Endothelial cell of umbilical vein (primary cell): ENCODE results near the gene ZBTB9. TPM values are rescaled to one million over a fixed set of nuclear protein-coding genes. Genes with fewer than 3 reads are reported as not detected.

Experiments used
- BruUV-seq: library from RNA; stranded (reverse); fragments of 400-500 nt; replicated peaks from 2 replicates; lab custom pipeline; 2021; lab: Mats Ljungman, UMichigan
- CTCF ChIA-PET: fragments of 300-600, 350-600 bp; sonication (Branson Sonifier 250); formaldehyde crosslinking; loops from one replicate; lab custom pipeline; 2021; ENCODE audit warnings: antibody characterized with exemption, inconsistent platforms; lab: Charles Lee
- POLR2A ChIA-PET: fragments of 300-600, 350-600 bp; sonication (Branson Sonifier 250); formaldehyde crosslinking; loops from one replicate; lab custom pipeline; 2021; ENCODE audit warnings: antibody characterized with exemption, inconsistent platforms; lab: Charles Lee
- DNase-seq: peaks from one replicate; pipeline ENCODE4 v3.0.0-alpha.2; 2011; ENCODE audit warnings: low read depth, low spot score
- FAIRE-seq: peaks from 2 replicates; lab custom pipeline; 2011; peaks lifted over from hg19 to GRCh38; lab: Jason Lieb, UNC
- H2AFZ ChIP-seq: 2 replicates; pipeline ENCODE4 v1.6.0; 2012; ENCODE audit warnings: low read depth, low read length, control low read depth, inconsistent platforms
- H3K27ac ChIP-seq: 2 replicates; pipeline ENCODE4 v1.5.1; 2011; ENCODE audit warnings: low read depth, mild to moderate bottlenecking, control low read depth, low read length, moderate library complexity; ENCODE audit not compliant: insufficient read depth
- H3K27me3 ChIP-seq, 2 experiments: 2 replicates each; pipeline versions ENCODE4 v1.6.0 to v1.6.1; 2011; ENCODE audit warnings: low read length in 2 of 2, mixed read lengths in 1 of 2; ENCODE audit not compliant: control insufficient read depth in 2 of 2, insufficient read depth in 2 of 2
- H3K36me3 ChIP-seq, 2 experiments: 2 replicates in 1 of 2; 3 replicates in 1 of 2; pipeline ENCODE4 v1.5.1; 2011; ENCODE audit warnings: low read length in 2 of 2, mild to moderate bottlenecking in 1 of 2, moderate library complexity in 1 of 2; ENCODE audit not compliant: control insufficient read depth in 2 of 2, insufficient read depth in 2 of 2; ENCODE audit errors: extremely low read depth in 1 of 2
- H3K4me1 ChIP-seq: 3 replicates; pipeline ENCODE4 v1.5.1; 2011; ENCODE audit warnings: mild to moderate bottlenecking, low read length; ENCODE audit not compliant: control insufficient read depth, insufficient read depth; ENCODE audit errors: extremely low read depth
- H3K4me2 ChIP-seq: 2 replicates; pipeline ENCODE4 v1.6.1; 2011; ENCODE audit warnings: low read length, control low read depth, mixed read lengths; ENCODE audit not compliant: insufficient read depth
- H3K4me3 ChIP-seq, 3 experiments: fragments of 200-600 bp in 1 of 3; sonication (generic), shearing (Covaris generic) in 1 of 3; replicated peaks in 1 of 3; 2 replicates each; pipeline ENCODE4 v1.5.1; 2011 to 2016; ENCODE audit warnings: control low read depth in 3 of 3, low read length in 3 of 3, mild to moderate bottlenecking in 2 of 3, inconsistent platforms in 1 of 3, low read depth in 1 of 3, moderate library complexity in 1 of 3; ENCODE audit not compliant: insufficient read depth in 1 of 3
- H3K79me2 ChIP-seq: 2 replicates; pipeline ENCODE4 v1.6.0; 2012; ENCODE audit warnings: low read length, inconsistent platforms; ENCODE audit not compliant: control insufficient read depth, insufficient read depth
- H3K9ac ChIP-seq: replicated peaks from 2 replicates; pipeline ENCODE3; 2011; ENCODE audit warnings: low read length, control low read depth; ENCODE audit not compliant: insufficient read depth; ENCODE audit errors: extremely low read depth
- H3K9me1 ChIP-seq: replicated peaks from 3 replicates; pipeline ENCODE4 v1.6.0; 2011; ENCODE audit warnings: mild to moderate bottlenecking, low read length; ENCODE audit not compliant: control insufficient read depth, insufficient read depth; ENCODE audit errors: extremely low read depth
- H3K9me3 ChIP-seq: replicated peaks from 2 replicates; pipeline ENCODE4 v1.5.1; 2012; ENCODE audit warnings: low read length, inconsistent platforms; ENCODE audit not compliant: control insufficient read depth, insufficient read depth
- H4K20me1 ChIP-seq: replicated peaks from 2 replicates; pipeline ENCODE3; 2011; ENCODE audit warnings: mild to moderate bottlenecking, low read length; ENCODE audit not compliant: control insufficient read depth, insufficient read depth; ENCODE audit errors: extremely low read depth
- EZH2 ChIP-seq: IDR thresholded peaks from 2 replicates; pipeline ENCODE4 v1.6.1; 2012; ENCODE audit warnings: borderline replicate concordance, low read depth, mild to moderate bottlenecking, moderate library complexity, low read length, inconsistent platforms; ENCODE audit not compliant: severe bottlenecking
- FOS ChIP-seq: IDR thresholded peaks from 2 replicates; pipeline ENCODE4 v1.6.1; 2011; ENCODE audit warnings: mild to moderate bottlenecking, low read length, moderate library complexity, borderline replicate concordance; ENCODE audit not compliant: insufficient read depth
- GATA2 ChIP-seq: IDR thresholded peaks from 2 replicates; pipeline ENCODE4 v1.7.0; 2011; ENCODE audit warnings: low read depth, mild to moderate bottlenecking, moderate library complexity, mixed read lengths, low read length; ENCODE audit not compliant: insufficient read length, insufficient read depth
- JUN ChIP-seq: IDR thresholded peaks from 2 replicates; pipeline ENCODE4 v1.6.1; 2011; ENCODE audit warnings: borderline replicate concordance, low read depth; ENCODE audit not compliant: insufficient read length, insufficient read depth
- MYC ChIP-seq: IDR thresholded peaks from one replicate; pipeline ENCODE4 v1.6.1; 2011; ENCODE audit warnings: mild to moderate bottlenecking, low read depth, low read length
- POLR2A ChIP-seq: IDR thresholded peaks from 2 replicates; pipeline ENCODE4 v1.6.1; 2012; ENCODE audit warnings: low read depth, mild to moderate bottlenecking, control low read depth, low read length
- POLR2AphosphoS5 ChIP-seq: IDR thresholded peaks from 2 replicates; pipeline ENCODE4 v1.6.1; 2012; ENCODE audit warnings: low read depth, mild to moderate bottlenecking, control low read depth, low read length, moderate library complexity; ENCODE audit not compliant: insufficient read depth
- dilution Hi-C: fragments of 300-500 bp; cut with MboI; formaldehyde crosslinking; loops from one replicate; pipeline ENCODE4 v1.15.0; 2019; ENCODE audit warnings: low sequenced_read_pairs; ENCODE audit not compliant: extremely low pct_ligation_motif_present
- intact Hi-C: fragments of 100-400 bp; cut with micrococcal nuclease; formaldehyde crosslinking; loops from one replicate; pipeline ENCODE4 v1.10.0; 2022
- polyA plus RNA-seq, 4 experiments: library from polyadenylated mRNA; depleted of rRNA in 3 of 4; stranded (reverse) in 3 of 4; unstranded in 1 of 4; fragments of >200 nt; gene quantifications; 2 replicates each; pipeline versions ENCODE4 v1.2.1 to v1.2.3, GENCODE V29; 2011 to 2012; ENCODE audit warnings: missing spikeins in 1 of 4
- total RNA-seq: library from RNA; stranded (reverse); gene quantifications from 2 replicates; pipeline ENCODE4 v1.2.3, GENCODE V29; 2021
- TF ChIP-seq, protein P1 (sequence below), 2 donors: IDR thresholded peaks; 1 replicate in 1 of 2; 2 replicates in 1 of 2; pipeline ENCODE4 v1.5.1; 2011; ENCODE audit warnings: low read length in 2 of 2, mild to moderate bottlenecking in 2 of 2, moderate library complexity in 2 of 2, control low read depth in 1 of 2, inconsistent platforms in 1 of 2, low read depth in 1 of 2; ENCODE audit not compliant: insufficient read depth in 1 of 2; ENCODE audit errors: extremely low read depth in 1 of 2
- TF ChIP-seq, protein P2 (sequence below): IDR thresholded peaks from 2 replicates; pipeline ENCODE4 v1.6.1; 2011; ENCODE audit not compliant: insufficient read depth, insufficient read length

The ZBTB9 gene
- total and polyA plus RNA-seq, 2 donors (not counting 3 experiments of a cell fraction or from before 2014, with no cell fraction given): 4.7 to 8.0 TPM

DNA sequence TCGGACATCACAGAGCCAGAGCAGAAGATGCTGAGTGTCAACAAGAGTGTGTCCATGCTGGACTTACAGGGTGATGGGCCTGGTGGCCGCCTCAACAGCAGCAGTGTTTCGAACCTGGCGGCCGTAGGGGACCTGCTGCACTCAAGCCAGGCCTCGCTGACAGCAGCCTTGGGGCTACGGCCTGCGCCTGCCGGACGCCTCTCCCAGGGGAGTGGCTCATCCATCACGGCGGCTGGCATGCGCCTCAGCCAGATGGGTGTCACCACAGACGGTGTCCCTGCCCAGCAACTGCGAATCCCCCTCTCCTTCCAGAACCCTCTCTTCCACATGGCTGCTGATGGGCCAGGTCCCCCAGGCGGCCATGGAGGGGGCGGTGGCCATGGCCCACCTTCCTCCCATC lies 11.4 kb upstream of the ZBTB9 start:
- POLR2A ChIA-PET: no interaction called here
- Histone ChIP-seq H4K20me1 (no peaks in the 10 kb centered on the region), H2AFZ (no peak overlapping the region), H3K9me3 (no peaks in the 10 kb centered on the region), H3K79me2 (no peaks in the 10 kb centered on the region), H3K4me2 (no peak overlapping the region), H3K9me1 (no peaks in the 10 kb centered on the region), H3K9ac (no peak overlapping the region), H3K4me3 (no peak overlapping the region), H3K27ac (no peak overlapping the region), H3K36me3 (peaks cover 0 to 24% of the 10 kb centered on the region in 2 experiments), H3K4me1 (no peaks in the 10 kb centered on the region), H3K27me3 (no peaks in the 10 kb centered on the region)
- dilution Hi-C loops: no loop called here
- CTCF ChIA-PET: interaction anchor here (0.6 kb wide), 1 partner anchor 603 kb away, joined by 3 read pairs; no protein-coding TSS in a partner anchor
- BruUV-seq: no TSS peak
- DNase-seq (no peak), FAIRE-seq (no peak)
- TF ChIP-seq POLR2A: no peak
- TF ChIP-seq FOS: no peak
- TF ChIP-seq JUN: no peak
- TF ChIP-seq, protein P1, sequence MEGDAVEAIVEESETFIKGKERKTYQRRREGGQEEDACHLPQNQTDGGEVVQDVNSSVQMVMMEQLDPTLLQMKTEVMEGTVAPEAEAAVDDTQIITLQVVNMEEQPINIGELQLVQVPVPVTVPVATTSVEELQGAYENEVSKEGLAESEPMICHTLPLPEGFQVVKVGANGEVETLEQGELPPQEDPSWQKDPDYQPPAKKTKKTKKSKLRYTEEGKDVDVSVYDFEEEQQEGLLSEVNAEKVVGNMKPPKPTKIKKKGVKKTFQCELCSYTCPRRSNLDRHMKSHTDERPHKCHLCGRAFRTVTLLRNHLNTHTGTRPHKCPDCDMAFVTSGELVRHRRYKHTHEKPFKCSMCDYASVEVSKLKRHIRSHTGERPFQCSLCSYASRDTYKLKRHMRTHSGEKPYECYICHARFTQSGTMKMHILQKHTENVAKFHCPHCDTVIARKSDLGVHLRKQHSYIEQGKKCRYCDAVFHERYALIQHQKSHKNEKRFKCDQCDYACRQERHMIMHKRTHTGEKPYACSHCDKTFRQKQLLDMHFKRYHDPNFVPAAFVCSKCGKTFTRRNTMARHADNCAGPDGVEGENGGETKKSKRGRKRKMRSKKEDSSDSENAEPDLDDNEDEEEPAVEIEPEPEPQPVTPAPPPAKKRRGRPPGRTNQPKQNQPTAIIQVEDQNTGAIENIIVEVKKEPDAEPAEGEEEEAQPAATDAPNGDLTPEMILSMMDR (IDR thresholded peaks at IDR 0.05; ENCODE audit: extremely low read depth in 1 of 2, insufficient read depth in 1 of 2, low read depth in 1 of 2, low read length in 2 of 2): no peak
- TF ChIP-seq, protein P2, sequence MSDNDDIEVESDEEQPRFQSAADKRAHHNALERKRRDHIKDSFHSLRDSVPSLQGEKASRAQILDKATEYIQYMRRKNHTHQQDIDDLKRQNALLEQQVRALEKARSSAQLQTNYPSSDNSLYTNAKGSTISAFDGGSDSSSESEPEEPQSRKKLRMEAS: no peak
- no peak for TF ChIP-seq POLR2AphosphoS5
- TF ChIP-seq GATA2: no peak
- no peak for TF ChIP-seq MYC
- no peak for TF ChIP-seq EZH2
- intact Hi-C loops: no loop called here
